Endothelial cell of hepatic sinusoid (primary cell): ENCODE data around the gene STK25.
"Not testable (repeated sequence)": the region's sequence is repeated elsewhere in the genome, so short reads cannot be mapped to it uniquely, and the experiment has no call there.

Source experiments
- in situ Hi-C: cut with HindIII; loops from 2 replicates; pipeline ENCODE4 v1.10.0; 2017; ENCODE audit warnings: low sequenced_read_pairs

STK25 gene

GRCh38 chr2:241540771-241541561 is 32.6 kb upstream of the STK25 start:
- in situ Hi-C loops, result no loop called here

GRCh38 chr2:241540401-241540770 is 32.0 kb upstream of the STK25 start:
- in situ Hi-C loops, result no loop called here

- in situ Hi-C loops, result no loop called here
These were observed 31.4 kb upstream of the STK25 start for GRCh38 chr2:241539616-241540374.

- in situ Hi-C loops, result no loop called here
These were observed 30.6 kb upstream of the STK25 start for GRCh38 chr2:241538838-241539615.

- in situ Hi-C loops, result no loop called here
These were observed 27.7 kb upstream of the STK25 start for GRCh38 chr2:241535871-241536655.

- in situ Hi-C loops, result no loop called here
These were observed 26.5 kb upstream of the STK25 start for GRCh38 chr2:241534701-241535375.

GRCh38 chr2:241534293-241534692 is 25.9 kb upstream of the STK25 start:
- in situ Hi-C loops, result no loop called here

- in situ Hi-C loops, result no loop called here
These were observed 24.6 kb upstream of the STK25 start for GRCh38 chr2:241532733-241533601.

GRCh38 chr2:241532168-241532567 is 23.8 kb upstream of the STK25 start:
- in situ Hi-C loops, result no loop called here

- in situ Hi-C loops, result no loop called here
These were observed 22.9 kb upstream of the STK25 start for GRCh38 chr2:241531161-241531722.

GRCh38 chr2:241530571-241530970 is 22.2 kb upstream of the STK25 start:
- in situ Hi-C loops, result no loop called here

GRCh38 chr2:241525818-241526780 is 17.7 kb upstream of the STK25 start:
- in situ Hi-C loops, result not testable (repeated sequence)

GRCh38 chr2:241522477-241522876 is 14.1 kb upstream of the STK25 start:
- in situ Hi-C loops, result no loop called here

GRCh38 chr2:241519669-241520068 is 11.3 kb upstream of the STK25 start:
- in situ Hi-C loops, result no loop called here

- in situ Hi-C loops, result no loop called here
These were observed 8.9 kb upstream of the STK25 start for GRCh38 chr2:241517297-241517696.

- in situ Hi-C loops, result no loop called here
These were observed 8.2 kb upstream of the STK25 start for GRCh38 chr2:241516520-241516965.

GRCh38 chr2:241514986-241515737 is 6.8 kb upstream of the STK25 start:
- in situ Hi-C loops, result loop anchor here (5.0 kb wide), 2 partner anchors 42 to 58 kb away; partner anchors contain the start of gene BOK
